Measurements from ENCODE around the gene PITRM1. TPM values are rescaled to one million over a fixed set of nuclear protein-coding genes. Genes with fewer than 3 reads are reported as not detected.

Gene PITRM1
- total RNA-seq, 1 experiment from 2014 or later: 70.4 TPM

GRCh38 chr10:3128379-3129130 is 44.0 kb downstream of the PITRM1 start:
- H3K27me3 Mint-ChIP-seq (ENCODE audit: unreplicated experiment): no peaks in the 10 kb centered on the region
- no TSS peak for BruUV-seq (replicated peaks)
- peaks cover 90% of the 10 kb centered on the region for H3K36me3 Mint-ChIP-seq (ENCODE audit: insufficient read depth, unreplicated experiment)
- no peak for TF ChIP-seq CTCF (IDR thresholded peaks at IDR 0.05; ENCODE audit: unreplicated experiment)
- no peak overlapping the region for H3K4me3 Mint-ChIP-seq (ENCODE audit: low read depth, unreplicated experiment)
- H3K27ac Mint-ChIP-seq (ENCODE audit: unreplicated experiment): peak overlapping the region; percentile 75
- H3K9me3 Mint-ChIP-seq (ENCODE audit: low read depth, unreplicated experiment): no peaks in the 10 kb centered on the region
- no peaks in the 10 kb centered on the region for H3K4me1 Mint-ChIP-seq (ENCODE audit: low read depth, unreplicated experiment)
- no peak for DNase-seq
- intact Hi-C loops (cut with micrococcal nuclease; ENCODE audit: unreplicated experiment): no loop called here
- CTCF ChIA-PET: no interaction called here

GRCh38 chr10:3127921-3128320 is 44.7 kb downstream of the PITRM1 start:
- no peak for DNase-seq
- no TSS peak for BruUV-seq (replicated peaks)
- CTCF ChIA-PET: no interaction called here
- no peak overlapping the region for H3K27ac Mint-ChIP-seq (ENCODE audit: unreplicated experiment)
- H3K9me3 Mint-ChIP-seq (ENCODE audit: low read depth, unreplicated experiment): no peaks in the 10 kb centered on the region
- intact Hi-C loops (cut with micrococcal nuclease; ENCODE audit: unreplicated experiment): no loop called here
- peaks cover 90% of the 10 kb centered on the region for H3K36me3 Mint-ChIP-seq (ENCODE audit: insufficient read depth, unreplicated experiment)
- no peaks in the 10 kb centered on the region for H3K27me3 Mint-ChIP-seq (ENCODE audit: unreplicated experiment)
- no peak overlapping the region for H3K4me3 Mint-ChIP-seq (ENCODE audit: low read depth, unreplicated experiment)
- TF ChIP-seq CTCF (IDR thresholded peaks at IDR 0.05; ENCODE audit: unreplicated experiment): no peak
- no peaks in the 10 kb centered on the region for H3K4me1 Mint-ChIP-seq (ENCODE audit: low read depth, unreplicated experiment)

- H3K4me3 Mint-ChIP-seq (ENCODE audit: low read depth, unreplicated experiment): no peak overlapping the region
- DNase-seq: no peak
- H3K4me1 Mint-ChIP-seq (ENCODE audit: low read depth, unreplicated experiment): no peaks in the 10 kb centered on the region
- no TSS peak for BruUV-seq (replicated peaks)
- H3K36me3 Mint-ChIP-seq (ENCODE audit: insufficient read depth, unreplicated experiment): peaks cover 88% of the 10 kb centered on the region
- intact Hi-C loops (cut with micrococcal nuclease; ENCODE audit: unreplicated experiment): no loop called here
- no peaks in the 10 kb centered on the region for H3K9me3 Mint-ChIP-seq (ENCODE audit: low read depth, unreplicated experiment)
- no peaks in the 10 kb centered on the region for H3K27me3 Mint-ChIP-seq (ENCODE audit: unreplicated experiment)
- no peak for TF ChIP-seq CTCF (IDR thresholded peaks at IDR 0.05; ENCODE audit: unreplicated experiment)
- no peak overlapping the region for H3K27ac Mint-ChIP-seq (ENCODE audit: unreplicated experiment)
- CTCF ChIA-PET: no interaction called here
Observed at GRCh38 chr10:3126741-3127346, 45.7 kb downstream of the PITRM1 start.

- no peaks in the 10 kb centered on the region for H3K27me3 Mint-ChIP-seq (ENCODE audit: unreplicated experiment)
- H3K4me1 Mint-ChIP-seq (ENCODE audit: low read depth, unreplicated experiment): no peaks in the 10 kb centered on the region
- CTCF ChIA-PET: no interaction called here
- no peak overlapping the region for H3K4me3 Mint-ChIP-seq (ENCODE audit: low read depth, unreplicated experiment)
- peaks cover 86% of the 10 kb centered on the region for H3K36me3 Mint-ChIP-seq (ENCODE audit: insufficient read depth, unreplicated experiment)
- BruUV-seq (replicated peaks): no TSS peak
- no peak for DNase-seq
- H3K9me3 Mint-ChIP-seq (ENCODE audit: low read depth, unreplicated experiment): no peaks in the 10 kb centered on the region
- no peak overlapping the region for H3K27ac Mint-ChIP-seq (ENCODE audit: unreplicated experiment)
- intact Hi-C loops (cut with micrococcal nuclease; ENCODE audit: unreplicated experiment): no loop called here
- TF ChIP-seq CTCF (IDR thresholded peaks at IDR 0.05; ENCODE audit: unreplicated experiment): no peak
Observed at GRCh38 chr10:3126249-3126648, 46.3 kb downstream of the PITRM1 start.

Measured in Calu3 (cell line).